ENCODE results near the gene KIF21A. TPM values are rescaled to one million over a fixed set of nuclear protein-coding genes. Genes with fewer than 3 reads are reported as not detected.
"Not testable (repeated sequence)": the region's sequence is repeated elsewhere in the genome, so short reads cannot be mapped to it uniquely, and the experiment has no call there.

The KIF21A gene
- total RNA-seq, 1 donor from 2014 or later: 1.3 TPM

DNA sequence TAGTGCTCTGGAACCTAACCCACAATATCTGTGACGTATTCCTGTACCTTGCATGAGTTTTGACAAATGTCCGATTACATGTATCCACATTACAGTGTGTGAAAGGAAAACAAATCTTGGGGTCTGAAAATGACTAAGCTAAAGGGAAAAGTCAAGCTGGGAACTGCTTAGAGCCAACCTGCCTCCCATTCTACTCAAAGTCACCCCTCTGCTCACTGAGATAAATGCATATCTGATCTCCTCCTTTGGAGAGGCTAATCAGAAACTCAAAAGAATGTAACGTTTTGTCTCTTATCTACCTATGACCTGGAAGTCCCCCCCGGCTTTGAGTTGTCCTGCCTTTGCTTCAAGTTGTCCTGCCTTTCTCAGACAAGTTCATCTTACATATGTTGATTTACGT lies 34.0 kb upstream of the KIF21A start:
- Histone ChIP-seq H3K4me1 (no peaks in the 10 kb centered on the region), H3K9me3 (no peaks in the 10 kb centered on the region), H3K27ac (no peak overlapping the region), H3K27me3 (no peaks in the 10 kb centered on the region), H3K36me3 (no peaks in the 10 kb centered on the region), H3K4me3 (no peak overlapping the region)
- intact Hi-C loops (cut with DNase I): no loop called here
- DNase-seq (ENCODE audit: low spot score in 2 of 2): no peak
- TF ChIP-seq, protein P1, sequence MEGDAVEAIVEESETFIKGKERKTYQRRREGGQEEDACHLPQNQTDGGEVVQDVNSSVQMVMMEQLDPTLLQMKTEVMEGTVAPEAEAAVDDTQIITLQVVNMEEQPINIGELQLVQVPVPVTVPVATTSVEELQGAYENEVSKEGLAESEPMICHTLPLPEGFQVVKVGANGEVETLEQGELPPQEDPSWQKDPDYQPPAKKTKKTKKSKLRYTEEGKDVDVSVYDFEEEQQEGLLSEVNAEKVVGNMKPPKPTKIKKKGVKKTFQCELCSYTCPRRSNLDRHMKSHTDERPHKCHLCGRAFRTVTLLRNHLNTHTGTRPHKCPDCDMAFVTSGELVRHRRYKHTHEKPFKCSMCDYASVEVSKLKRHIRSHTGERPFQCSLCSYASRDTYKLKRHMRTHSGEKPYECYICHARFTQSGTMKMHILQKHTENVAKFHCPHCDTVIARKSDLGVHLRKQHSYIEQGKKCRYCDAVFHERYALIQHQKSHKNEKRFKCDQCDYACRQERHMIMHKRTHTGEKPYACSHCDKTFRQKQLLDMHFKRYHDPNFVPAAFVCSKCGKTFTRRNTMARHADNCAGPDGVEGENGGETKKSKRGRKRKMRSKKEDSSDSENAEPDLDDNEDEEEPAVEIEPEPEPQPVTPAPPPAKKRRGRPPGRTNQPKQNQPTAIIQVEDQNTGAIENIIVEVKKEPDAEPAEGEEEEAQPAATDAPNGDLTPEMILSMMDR (IDR thresholded peaks at IDR 0.05): no peak

DNA sequence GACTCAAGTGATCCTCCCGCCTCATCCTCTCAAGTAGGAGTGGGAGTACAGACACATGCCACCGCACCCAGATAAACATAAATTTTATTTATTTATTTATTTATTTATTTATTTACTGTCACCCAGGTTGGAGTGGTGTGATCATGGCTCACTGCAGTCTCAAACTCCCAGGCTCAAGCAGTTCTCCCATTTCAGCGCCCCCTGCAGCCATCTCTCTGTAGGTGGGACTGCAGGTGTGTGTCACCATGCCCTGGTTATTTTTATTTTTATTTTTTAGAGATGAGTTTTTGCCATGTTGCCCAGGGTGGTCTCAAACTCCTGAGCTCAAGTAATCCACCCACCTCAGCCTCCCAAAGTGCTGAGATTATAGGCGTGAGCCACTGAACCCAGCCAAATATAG lies 33.2 kb upstream of the KIF21A start:
- H3K27ac ChIP-seq: no peak overlapping the region
- H3K36me3 ChIP-seq: no peaks in the 10 kb centered on the region
- TF ChIP-seq, protein P1 (IDR thresholded peaks at IDR 0.05): no peak
- no peaks in the 10 kb centered on the region for H3K9me3 ChIP-seq
- DNase-seq (ENCODE audit: low spot score in 2 of 2): no peak
- H3K27me3 ChIP-seq: no peaks in the 10 kb centered on the region
- no peaks in the 10 kb centered on the region for H3K4me1 ChIP-seq
- intact Hi-C loops (cut with DNase I): no loop called here
- no peak overlapping the region for H3K4me3 ChIP-seq

DNA sequence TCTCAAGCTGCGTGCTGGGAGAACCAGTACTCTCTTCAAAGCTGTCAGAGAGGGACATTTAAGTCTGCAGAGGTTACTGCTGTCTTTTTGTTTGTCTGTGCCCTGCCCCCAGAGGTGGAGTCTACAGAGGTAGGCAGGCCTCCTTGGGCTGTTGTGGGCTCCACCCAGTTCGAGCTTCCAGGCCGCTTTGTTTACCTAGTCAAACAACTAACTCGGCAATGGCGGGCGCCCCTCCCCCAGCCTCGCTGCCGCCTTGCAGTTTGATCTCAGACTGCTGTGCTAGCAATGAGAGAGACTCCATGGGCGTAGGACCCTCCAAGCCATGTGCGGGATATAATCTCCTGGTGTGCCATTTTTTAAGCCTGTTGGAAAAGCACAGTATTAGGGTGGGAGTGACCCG lies 32.2 kb upstream of the KIF21A start:
- H3K27ac ChIP-seq; H3K4me3 ChIP-seq; DNase-seq (ENCODE audit: low spot score in 2 of 2); H3K27me3 ChIP-seq; H3K36me3 ChIP-seq; H3K9me3 ChIP-seq; H3K4me1 ChIP-seq; intact Hi-C loops (cut with DNase I): not testable (repeated sequence)

DNA sequence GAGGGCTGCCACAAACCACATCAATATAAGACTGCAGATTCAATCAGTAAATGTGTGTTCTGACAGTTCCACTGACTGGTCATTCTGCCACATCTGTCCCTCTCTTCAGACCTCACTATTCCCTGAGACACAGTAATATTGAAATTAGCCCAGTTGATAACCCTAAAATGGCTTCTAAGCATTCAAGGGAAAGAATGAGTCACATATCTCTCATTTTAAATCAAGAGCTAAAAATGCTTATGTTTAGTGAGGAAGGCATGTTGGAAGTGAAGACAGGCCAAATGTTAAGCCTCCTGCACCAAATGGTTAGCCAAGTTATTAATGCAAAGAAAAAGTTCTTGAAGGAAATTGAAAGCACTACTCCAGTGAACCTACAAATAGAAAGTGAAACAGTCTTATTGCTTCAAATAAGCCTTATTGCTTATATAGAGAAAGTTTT lies 24.5 kb upstream of the KIF21A start:
- intact Hi-C loops (cut with DNase I): no loop called here
- no peaks in the 10 kb centered on the region for H3K4me1 ChIP-seq
- no peaks in the 10 kb centered on the region for H3K36me3 ChIP-seq
- H3K27ac ChIP-seq: no peak overlapping the region
- DNase-seq (ENCODE audit: low spot score in 2 of 2): no peak
- TF ChIP-seq, protein P1 (IDR thresholded peaks at IDR 0.05): no peak
- no peaks in the 10 kb centered on the region for H3K9me3 ChIP-seq
- H3K4me3 ChIP-seq: no peak overlapping the region
- no peaks in the 10 kb centered on the region for H3K27me3 ChIP-seq

DNA sequence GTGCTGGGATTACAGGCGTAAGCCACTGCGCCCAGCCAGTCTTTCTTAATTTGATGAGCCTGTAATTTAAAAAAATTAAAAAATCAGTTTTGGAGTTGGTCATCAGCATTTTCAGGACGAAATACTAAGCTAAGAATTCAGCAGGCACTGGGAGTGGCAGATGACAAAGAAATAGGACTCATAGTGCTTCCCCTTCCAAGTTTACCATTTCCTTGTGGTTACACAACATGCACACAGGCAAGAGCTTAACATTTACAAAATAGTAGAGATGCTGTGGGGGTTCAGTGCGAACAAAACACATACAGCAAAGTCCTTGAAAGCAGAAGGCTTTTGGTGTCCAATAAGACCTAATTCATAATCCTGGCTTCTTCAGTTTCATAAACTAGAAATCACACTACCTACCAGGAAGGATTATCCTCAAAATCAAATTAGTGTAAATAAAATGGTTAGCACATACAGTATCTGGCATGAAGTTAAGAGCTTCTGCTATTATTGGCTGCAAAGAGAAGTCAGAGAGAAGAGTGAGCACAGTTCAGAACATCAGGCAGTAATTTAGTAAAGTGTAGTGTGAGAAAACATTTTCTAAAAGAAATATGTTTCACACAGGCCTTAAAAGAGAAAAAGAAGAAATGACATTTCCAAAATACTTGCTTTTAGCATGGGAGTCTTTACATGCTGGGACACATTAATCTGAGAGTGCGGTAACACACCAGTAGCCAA lies 22.2 kb upstream of the KIF21A start:
- Histone ChIP-seq H3K36me3 (no peaks in the 10 kb centered on the region), H3K9me3 (no peaks in the 10 kb centered on the region), H3K4me1 (no peaks in the 10 kb centered on the region), H3K4me3 (no peak overlapping the region), H3K27me3 (no peaks in the 10 kb centered on the region), H3K27ac (no peak overlapping the region)
- TF ChIP-seq, protein P1 (IDR thresholded peaks at IDR 0.05): no peak
- intact Hi-C loops (cut with DNase I): no loop called here
- no peak for DNase-seq (ENCODE audit: low spot score in 2 of 2)

DNA sequence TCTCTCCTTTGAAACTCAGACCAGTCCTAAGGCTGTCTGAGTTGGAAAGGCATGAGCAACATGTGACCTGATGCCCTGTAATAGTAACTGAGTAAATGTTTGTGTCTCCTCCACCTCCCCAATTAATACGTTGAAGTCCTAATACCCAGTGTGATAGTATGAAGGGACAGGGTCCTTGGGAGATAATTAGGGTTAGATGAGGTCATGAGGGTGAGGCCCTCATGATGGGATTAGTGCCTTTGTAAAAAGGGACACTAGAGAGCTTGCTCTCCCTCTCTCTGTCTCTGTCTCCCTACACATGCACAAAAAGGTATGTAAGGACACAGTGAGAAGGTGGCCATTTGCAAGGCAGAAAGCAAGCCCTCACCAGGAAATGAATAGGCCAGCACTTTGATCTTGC lies 18.1 kb upstream of the KIF21A start:
- H3K36me3 ChIP-seq: no peaks in the 10 kb centered on the region
- H3K4me1 ChIP-seq: no peaks in the 10 kb centered on the region
- no peaks in the 10 kb centered on the region for H3K27me3 ChIP-seq
- intact Hi-C loops (cut with DNase I): no loop called here
- H3K4me3 ChIP-seq: no peak overlapping the region
- no peak overlapping the region for H3K27ac ChIP-seq
- no peaks in the 10 kb centered on the region for H3K9me3 ChIP-seq
- no peak for DNase-seq (ENCODE audit: low spot score in 2 of 2)
- TF ChIP-seq, protein P1 (IDR thresholded peaks at IDR 0.05): no peak

Measured in ascending aorta (tissue), 2 donors.